Epithelial cell of umbilical artery (primary cell): ENCODE measurements around the gene STK33. TPM values are rescaled to one million over a fixed set of nuclear protein-coding genes. Genes with fewer than 3 reads are reported as not detected.

Experiments
- total RNA-seq: library from RNA; depleted of rRNA; stranded (reverse); fragments of >200 nt; gene quantifications from 2 replicates; pipeline ENCODE4 v1.2.3, GENCODE V29; 2014

Gene STK33
- 1.5 and 1.6 TPM in 2 replicates for total RNA-seq

DNA sequence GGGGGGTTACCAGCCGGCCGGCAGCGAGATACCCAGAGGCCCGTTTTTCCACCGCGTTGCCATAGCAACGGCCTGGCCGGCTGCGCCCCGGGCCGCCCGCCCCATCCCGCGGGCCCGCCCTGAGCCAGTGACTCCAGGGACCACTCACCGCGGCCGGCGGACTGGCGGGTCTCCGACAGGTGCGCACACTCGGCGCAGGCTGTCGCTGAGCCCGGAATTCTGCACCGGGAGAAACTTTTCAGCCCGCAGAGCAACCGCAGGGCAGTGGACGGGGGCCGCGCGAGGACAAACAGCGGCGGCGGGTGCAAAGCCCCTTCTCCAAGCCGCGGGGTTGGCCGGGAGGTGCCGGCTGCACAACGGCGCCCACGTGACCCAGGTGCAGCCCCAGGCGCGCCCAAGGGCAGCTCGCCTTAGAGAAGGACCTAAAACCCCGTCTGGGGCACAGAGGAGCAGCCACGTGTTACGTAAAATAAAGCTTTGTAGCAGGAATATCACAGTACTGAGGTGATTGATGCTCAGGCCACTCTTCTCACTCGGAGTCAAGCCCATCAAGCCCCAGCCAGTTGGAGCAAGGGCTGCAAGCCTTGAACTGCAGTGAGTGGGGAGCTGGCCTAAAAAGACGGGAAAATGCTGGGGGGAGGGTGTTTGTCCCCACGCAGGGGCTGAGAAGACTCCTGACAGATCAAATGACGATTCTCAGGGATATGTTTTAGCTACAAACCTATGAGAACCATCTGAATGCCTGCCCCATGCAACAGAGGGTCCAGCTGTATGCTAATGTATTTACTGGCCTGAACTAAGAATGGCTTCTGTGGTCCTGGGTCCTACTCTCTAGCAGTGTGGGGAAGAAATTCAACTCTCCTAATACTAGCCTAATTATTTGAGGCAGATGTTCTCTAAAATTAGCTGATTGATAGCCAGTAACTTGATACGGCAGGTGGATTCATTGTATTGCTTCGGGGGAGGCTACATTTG is at the start of gene STK33:
Gene STK33, minus strand, starts transcription at position 294 of the 975 bp plus-strand sequence. CDS start 119,323 bp downstream, outside the sequence.

Other genes starting within 250 kb of the STK33 start
- 1.3 and 1.8 TPM in 2 replicates for gene TRIM66, start 88.4 kb upstream of the STK33 start, total RNA-seq
- gene RPL27A, start 88.6 kb upstream of the STK33 start, total RNA-seq = 1,063 and 1,110 TPM in 2 replicates